ENCODE data around the gene RHOV.

- TF ChIP-seq, protein P1, sequence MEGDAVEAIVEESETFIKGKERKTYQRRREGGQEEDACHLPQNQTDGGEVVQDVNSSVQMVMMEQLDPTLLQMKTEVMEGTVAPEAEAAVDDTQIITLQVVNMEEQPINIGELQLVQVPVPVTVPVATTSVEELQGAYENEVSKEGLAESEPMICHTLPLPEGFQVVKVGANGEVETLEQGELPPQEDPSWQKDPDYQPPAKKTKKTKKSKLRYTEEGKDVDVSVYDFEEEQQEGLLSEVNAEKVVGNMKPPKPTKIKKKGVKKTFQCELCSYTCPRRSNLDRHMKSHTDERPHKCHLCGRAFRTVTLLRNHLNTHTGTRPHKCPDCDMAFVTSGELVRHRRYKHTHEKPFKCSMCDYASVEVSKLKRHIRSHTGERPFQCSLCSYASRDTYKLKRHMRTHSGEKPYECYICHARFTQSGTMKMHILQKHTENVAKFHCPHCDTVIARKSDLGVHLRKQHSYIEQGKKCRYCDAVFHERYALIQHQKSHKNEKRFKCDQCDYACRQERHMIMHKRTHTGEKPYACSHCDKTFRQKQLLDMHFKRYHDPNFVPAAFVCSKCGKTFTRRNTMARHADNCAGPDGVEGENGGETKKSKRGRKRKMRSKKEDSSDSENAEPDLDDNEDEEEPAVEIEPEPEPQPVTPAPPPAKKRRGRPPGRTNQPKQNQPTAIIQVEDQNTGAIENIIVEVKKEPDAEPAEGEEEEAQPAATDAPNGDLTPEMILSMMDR (conservative IDR thresholded peaks at IDR 0.05 in 1 of 2, IDR thresholded peaks at IDR 0.05 in 1 of 2; ENCODE audit: low read depth in 1 of 2, low read length in 2 of 2): no peak
- no peak for TF ChIP-seq EZH2 (IDR thresholded peaks at IDR 0.05; ENCODE audit: low read length, missing control alignments)
Observed at GRCh38 chr15:40869686-40870085, 4.3 kb downstream of the RHOV start.

All from fibroblast of lung (primary cell).